Loucy (cell line): ENCODE measurements around the gene RPS6KA1.

Experiments used
- H2AFZ ChIP-seq: fragments of 200-600 bp; sonication (generic); 2 replicates; pipeline ENCODE4 v1.6.0; 2016; ENCODE audit warnings: antibody characterized with exemption, mild to moderate bottlenecking, low read length, moderate library complexity
- H3F3A ChIP-seq: fragments of 200-600 bp; 2 replicates; pipeline ENCODE4 v1.6.0; 2016; ENCODE audit warnings: antibody characterized with exemption, low read depth, mild to moderate bottlenecking
- H3K27me3 ChIP-seq: fragments of 200-600 bp; sonication (generic); 2 replicates; pipeline ENCODE4 v1.6.1; 2014; ENCODE audit warnings: low read length, mild to moderate bottlenecking; ENCODE audit not compliant: insufficient read depth, poor library complexity, severe bottlenecking
- H3K36me3 ChIP-seq: fragments of 200-600 bp; sonication (generic); 2 replicates; pipeline ENCODE4 v1.6.1; 2016; ENCODE audit warnings: low read length; ENCODE audit not compliant: insufficient read depth
- H3K4me1 ChIP-seq: fragments of 200-600 bp; sonication (generic); 2 replicates; pipeline ENCODE4 v1.5.1; 2014; ENCODE audit warnings: low read length, mild to moderate bottlenecking; ENCODE audit not compliant: insufficient read depth, poor library complexity, severe bottlenecking
- H3K4me2 ChIP-seq: fragments of 200-600 bp; sonication (generic); 2 replicates; pipeline ENCODE4 v1.6.0; 2014; ENCODE audit warnings: antibody characterized with exemption, low read length, low read depth, mild to moderate bottlenecking; ENCODE audit not compliant: poor library complexity, severe bottlenecking
- H3K4me3 ChIP-seq: fragments of 200-600 bp; sonication (generic); 2 replicates; pipeline ENCODE4 v1.5.1; 2014; ENCODE audit warnings: low read length, mild to moderate bottlenecking, mixed read lengths; ENCODE audit not compliant: poor library complexity, severe bottlenecking
- H3K79me2 ChIP-seq: fragments of 200-600 bp; sonication (generic); 2 replicates; pipeline ENCODE4 v1.6.1; 2014; ENCODE audit warnings: low read length; ENCODE audit not compliant: insufficient read depth
- H3K9ac ChIP-seq: fragments of 200-600 bp; sonication (generic); 2 replicates; pipeline ENCODE4 v1.6.0; 2014; ENCODE audit warnings: mild to moderate bottlenecking, low read depth, low read length, moderate library complexity; ENCODE audit not compliant: poor library complexity, severe bottlenecking
- H3K9me2 ChIP-seq: fragments of 200-600 bp; sonication (generic); replicated peaks from 2 replicates; pipeline ENCODE4 v1.6.1; 2016; ENCODE audit warnings: low read depth, low read length, mixed read lengths
- H3K9me3 ChIP-seq: fragments of 200-600 bp; sonication (generic); 2 replicates; pipeline ENCODE4 v1.6.1; 2014; ENCODE audit warnings: mild to moderate bottlenecking, antibody characterized with exemption, low read length, low read depth; ENCODE audit not compliant: insufficient read depth
- H4K20me1 ChIP-seq: fragments of 200-600 bp; sonication (generic); 2 replicates; pipeline ENCODE4 v1.6.0; 2014; ENCODE audit warnings: antibody characterized with exemption, low read length, mild to moderate bottlenecking; ENCODE audit not compliant: insufficient read depth, poor library complexity, severe bottlenecking
- CTCF ChIP-seq: fragments of 200-600 bp; sonication (generic); conservative IDR thresholded peaks from 2 replicates; pipeline ENCODE4 v1.5.1; 2014; ENCODE audit warnings: mild to moderate bottlenecking, antibody characterized with exemption, low read length
- EZH2phosphoT487 ChIP-seq: fragments of 200-600 bp; IDR thresholded peaks from 2 replicates; pipeline ENCODE4 v1.6.1; 2018; ENCODE audit warnings: antibody characterized with exemption, mild to moderate bottlenecking, moderate library complexity, borderline replicate concordance

RPS6KA1 gene

GRCh38 chr1:26541816-26542711 is 12.5 kb downstream of the RPS6KA1 start:
- Histone ChIP-seq H3K4me2 (peak overlapping the region; percentile 81), H3K4me1 (peaks cover 56% of the 10 kb centered on the region)

GRCh38 chr1:26542771-26543451 is 13.3 kb downstream of the RPS6KA1 start:
- peak overlapping the region; percentile 76 for H3K9ac ChIP-seq
- TF ChIP-seq CTCF = no peak
- no peak for TF ChIP-seq EZH2phosphoT487
- H3F3A ChIP-seq = 0 out of 2 replicates have a peak, but pooled peaks cover 8% of the 10 kb centered on the region
- H4K20me1 ChIP-seq = peaks cover 20% of the 10 kb centered on the region
- H3K9me2 ChIP-seq = no peaks in the 10 kb centered on the region
- H3K4me2 ChIP-seq = peak overlapping the region; percentile 81
- H3K27me3 ChIP-seq = no peaks in the 10 kb centered on the region
- H3K4me1 ChIP-seq = peaks cover 65% of the 10 kb centered on the region
- no peak overlapping the region for H2AFZ ChIP-seq
- peaks cover 41% of the 10 kb centered on the region for H3K79me2 ChIP-seq
- no peaks in the 10 kb centered on the region for H3K9me3 ChIP-seq
- H3K36me3 ChIP-seq = peaks cover 2% of the 10 kb centered on the region; the same call in 1 of the 2 replicates
- peak overlapping the region; percentile 74 for H3K4me3 ChIP-seq

More at GRCh38 chr1:26541816-26542711, 12.5 kb downstream of the RPS6KA1 start:
- Histone ChIP-seq H4K20me1 (peaks cover 14% of the 10 kb centered on the region), H3K36me3 (no peaks in the 10 kb centered on the region; the same call in 1 of the 2 replicates), H3K9me2 (no peaks in the 10 kb centered on the region), H3K9ac (peak overlapping the region; percentile 76), H2AFZ (peak overlapping the region; percentile 49; the same call in 1 of the 2 replicates), H3F3A (0 out of 2 replicates have a peak, but pooled peaks cover 8% of the 10 kb centered on the region), H3K9me3 (no peaks in the 10 kb centered on the region), H3K27me3 (no peaks in the 10 kb centered on the region), H3K79me2 (peaks cover 33% of the 10 kb centered on the region), H3K4me3 (peak overlapping the region; percentile 74)
- TF ChIP-seq EZH2phosphoT487 = no peak
- TF ChIP-seq CTCF = peak; percentile 60

- Histone ChIP-seq H3F3A (0 out of 2 replicates have a peak, but pooled peaks cover 8% of the 10 kb centered on the region), H3K79me2 (peaks cover 47% of the 10 kb centered on the region), H2AFZ (no peak overlapping the region), H3K9ac (peak overlapping the region; percentile 76), H3K27me3 (no peaks in the 10 kb centered on the region), H3K36me3 (peaks cover 5% of the 10 kb centered on the region; the same call in 1 of the 2 replicates), H4K20me1 (peaks cover 23% of the 10 kb centered on the region), H3K9me2 (no peaks in the 10 kb centered on the region), H3K9me3 (no peaks in the 10 kb centered on the region), H3K4me2 (peak overlapping the region; percentile 81), H3K4me1 (peaks cover 68% of the 10 kb centered on the region), H3K4me3 (no peak overlapping the region)
- no peak for TF ChIP-seq EZH2phosphoT487
- TF ChIP-seq CTCF = no peak
These were observed 13.9 kb downstream of the RPS6KA1 start for GRCh38 chr1:26543462-26543861.
